Mucosa of descending colon (tissue), 3 donors: Measurements from ENCODE around the gene RNF34. TPM values are rescaled to one million over a fixed set of nuclear protein-coding genes. Genes with fewer than 3 reads are reported as not detected.
A peak's percentile ranks its signal among the peaks of the same experiment; 100 is the strongest.
"Not testable (repeated sequence)": the region's sequence is repeated elsewhere in the genome, so short reads cannot be mapped to it uniquely, and the experiment has no call there.

ENCODE experiments used
- ATAC-seq: fragments of 200-7000 bp; cut with Tn5 transposase; one replicate; pipeline ENCODE4 v1.9.1; 2020; ENCODE audit warnings: mild to moderate bottlenecking, moderate library complexity
- DNase-seq, 3 donors: peaks; one replicate each; pipeline ENCODE4 v3.0.0-alpha.2; 2020
- H3K36me3 ChIP-seq: fragments of 200-600 bp; one replicate; pipeline ENCODE4 v1.8.0; 2021; ENCODE audit warnings: low read depth, mild to moderate bottlenecking
- H3K4me1 ChIP-seq: fragments of 200-600 bp; one replicate; pipeline ENCODE4 v1.8.0; 2021; ENCODE audit warnings: low read depth, mild to moderate bottlenecking
- H3K4me3 ChIP-seq: fragments of 200-600 bp; one replicate; pipeline ENCODE4 v1.8.0; 2021; ENCODE audit warnings: mild to moderate bottlenecking
- H3K9me3 ChIP-seq: fragments of 200-600 bp; one replicate; pipeline ENCODE4 v1.8.0; 2021; ENCODE audit warnings: mild to moderate bottlenecking
- intact Hi-C, 2 donors: fragments of 100-400 bp; cut with DNase I in 1 of 2; cut with micrococcal nuclease in 1 of 2; formaldehyde crosslinking; loops; one replicate each; pipeline versions ENCODE4 v1.11.0 to v1.11.1; 2022; cut with DNase I, micrococcal nuclease
- total RNA-seq, 3 donors: library from RNA; stranded (reverse); fragmentation: NEBNext Ultra II Directional in 2 of 3; extraction: Animal tissue kit (Norgen Biotek cat#: 25700) in 2 of 3; gene quantifications; one replicate each; pipeline versions ENCODE4 v1.2.1 to v1.2.4, GENCODE V29; 2021 to 2023
- TF ChIP-seq, protein P1 (sequence below): fragments of 200-600 bp; IDR thresholded peaks from one replicate; pipeline ENCODE4 v1.8.0; 2022; ENCODE audit warnings: antibody characterized with exemption, mild to moderate bottlenecking
- donor health status: DM: no; HTN: no; CAD: no; lungs with moderate emphysema.
- donor health status: DM: no; HTN: no; CAD: no.
- donor health status: DM: no; HTN: yes; CAD: no.

Gene RNF34
- total RNA-seq, 3 donors from 2014 or later, result 44.4 to 50.8 (median 46.8) TPM

DNA sequence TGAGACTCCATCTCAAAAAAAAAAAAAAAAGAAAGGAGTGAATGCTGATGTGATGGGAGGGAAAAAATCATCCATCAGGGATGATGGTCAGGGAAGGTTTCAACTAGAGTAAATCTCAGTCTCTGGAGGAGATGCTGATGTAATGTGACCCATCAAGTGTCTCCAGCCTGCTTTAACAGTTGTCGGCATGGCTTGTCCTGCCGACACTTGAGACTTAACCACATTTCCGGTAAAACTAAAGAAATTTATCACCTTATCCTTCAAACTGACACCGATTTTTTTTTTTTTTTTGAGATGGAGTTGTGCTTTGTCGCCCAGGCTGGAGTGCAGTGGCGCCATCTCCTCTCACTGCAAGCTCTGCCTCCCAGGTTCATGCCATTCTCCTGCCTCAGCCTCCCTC, 26.2 kb upstream of the RNF34 start:
- H3K4me1 ChIP-seq, result no peaks in the 10 kb centered on the region
- H3K4me3 ChIP-seq, result no peak overlapping the region
- H3K9me3 ChIP-seq, result no peaks in the 10 kb centered on the region
- intact Hi-C loops, result no loop called here
- no peaks in the 10 kb centered on the region for H3K36me3 ChIP-seq
- TF ChIP-seq, protein P1, sequence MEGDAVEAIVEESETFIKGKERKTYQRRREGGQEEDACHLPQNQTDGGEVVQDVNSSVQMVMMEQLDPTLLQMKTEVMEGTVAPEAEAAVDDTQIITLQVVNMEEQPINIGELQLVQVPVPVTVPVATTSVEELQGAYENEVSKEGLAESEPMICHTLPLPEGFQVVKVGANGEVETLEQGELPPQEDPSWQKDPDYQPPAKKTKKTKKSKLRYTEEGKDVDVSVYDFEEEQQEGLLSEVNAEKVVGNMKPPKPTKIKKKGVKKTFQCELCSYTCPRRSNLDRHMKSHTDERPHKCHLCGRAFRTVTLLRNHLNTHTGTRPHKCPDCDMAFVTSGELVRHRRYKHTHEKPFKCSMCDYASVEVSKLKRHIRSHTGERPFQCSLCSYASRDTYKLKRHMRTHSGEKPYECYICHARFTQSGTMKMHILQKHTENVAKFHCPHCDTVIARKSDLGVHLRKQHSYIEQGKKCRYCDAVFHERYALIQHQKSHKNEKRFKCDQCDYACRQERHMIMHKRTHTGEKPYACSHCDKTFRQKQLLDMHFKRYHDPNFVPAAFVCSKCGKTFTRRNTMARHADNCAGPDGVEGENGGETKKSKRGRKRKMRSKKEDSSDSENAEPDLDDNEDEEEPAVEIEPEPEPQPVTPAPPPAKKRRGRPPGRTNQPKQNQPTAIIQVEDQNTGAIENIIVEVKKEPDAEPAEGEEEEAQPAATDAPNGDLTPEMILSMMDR, result no peak
- ATAC-seq (no peak), DNase-seq (no peak)

DNA sequence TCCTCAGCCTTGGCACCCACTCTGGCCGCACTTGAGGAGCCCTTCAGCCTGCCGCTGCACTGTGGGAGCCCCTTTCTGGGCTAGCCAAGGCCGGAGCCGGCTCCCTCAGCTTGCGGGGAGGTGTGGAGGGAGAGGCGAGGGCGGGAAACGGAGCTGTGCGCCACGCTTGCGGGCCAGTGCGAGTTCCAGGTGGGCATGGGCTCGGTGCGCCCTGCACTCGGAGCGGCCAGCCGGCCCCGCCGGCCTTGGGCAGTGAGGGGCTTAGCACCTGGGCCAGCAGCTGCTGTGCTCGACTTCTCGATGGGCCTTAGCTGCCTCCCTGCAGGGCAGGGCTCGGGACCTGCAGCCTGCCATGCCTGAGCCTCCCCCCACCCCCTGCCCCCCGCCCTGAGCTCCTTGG, 25.6 kb upstream of the RNF34 start:
- H3K4me3 ChIP-seq, intact Hi-C loops, H3K36me3 ChIP-seq, DNase-seq, H3K9me3 ChIP-seq, H3K4me1 ChIP-seq, ATAC-seq: not testable (repeated sequence)

DNA sequence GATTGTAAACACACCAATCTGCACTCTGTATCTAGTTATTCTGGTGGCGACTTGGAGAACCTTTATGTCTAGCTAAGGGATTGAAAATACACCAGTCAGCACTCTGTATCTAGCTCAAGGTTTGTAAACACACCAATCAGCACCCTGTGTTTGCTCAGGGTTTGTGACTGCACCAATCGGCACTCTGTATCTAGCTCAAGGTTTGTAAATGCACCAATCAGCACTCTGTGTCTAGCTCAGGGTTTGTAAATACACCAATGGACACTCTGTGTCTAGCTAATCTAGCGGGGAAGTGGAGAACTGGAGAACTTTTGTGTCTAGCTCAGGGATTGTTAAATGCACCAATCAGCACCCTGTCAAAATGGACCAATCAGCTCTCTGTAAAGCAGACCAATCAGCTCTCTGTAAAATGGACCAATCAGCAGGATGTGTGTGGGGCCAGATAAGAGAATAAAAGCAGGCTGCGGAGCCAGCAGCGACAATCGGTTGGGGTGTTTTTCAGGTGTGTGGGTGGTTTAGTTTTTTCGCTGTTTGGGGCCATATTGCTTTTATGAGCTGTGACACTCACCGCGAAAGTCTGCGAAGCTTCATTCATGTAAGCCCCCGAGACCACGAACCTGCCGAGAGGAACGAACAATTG, 24.9 kb upstream of the RNF34 start:
- intact Hi-C loops, H3K4me3 ChIP-seq, DNase-seq, ATAC-seq, H3K9me3 ChIP-seq, H3K36me3 ChIP-seq, H3K4me1 ChIP-seq: not testable (repeated sequence)

DNA sequence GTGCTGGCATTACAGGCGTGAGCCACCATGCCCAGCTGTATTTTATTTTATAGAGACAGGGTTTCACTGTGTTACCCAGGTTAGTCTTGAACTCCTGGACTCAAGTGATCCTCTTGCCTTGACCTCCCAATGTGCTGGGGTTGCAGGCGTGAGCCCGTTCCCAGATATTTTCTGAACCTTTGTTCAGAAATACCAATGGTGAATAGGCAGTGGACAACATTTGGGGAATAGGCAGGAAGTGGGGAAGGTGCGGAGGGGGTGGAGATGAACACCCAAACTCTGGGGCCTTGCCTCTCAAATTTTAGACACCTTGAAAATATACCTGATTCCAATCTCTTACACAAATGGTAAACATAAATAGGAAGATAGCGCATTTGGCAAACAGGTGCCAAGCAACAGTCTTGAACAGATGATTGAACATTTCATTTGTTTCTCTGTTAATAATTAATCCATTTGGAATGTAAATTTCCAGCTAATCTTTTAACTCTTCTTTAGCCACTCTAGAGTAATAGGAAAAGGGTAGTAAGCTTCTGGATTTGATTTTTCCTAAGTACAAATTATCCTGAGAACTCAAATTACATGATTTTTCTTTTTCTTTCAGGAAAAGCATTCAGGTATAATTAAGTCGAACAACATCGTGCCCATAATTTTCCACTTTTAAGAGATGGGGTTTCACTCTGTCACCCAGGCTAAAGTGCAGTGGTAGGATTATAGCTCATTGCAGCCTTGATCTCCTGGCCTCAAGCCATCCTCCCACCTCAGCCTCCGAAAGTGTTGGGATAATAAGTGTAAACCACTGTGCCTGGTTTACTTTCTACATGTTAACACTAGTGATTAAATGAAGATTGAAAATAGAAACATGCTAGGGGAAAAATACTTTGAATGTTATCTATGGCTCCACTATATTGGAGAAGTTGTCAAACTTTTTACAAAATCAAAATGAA, 22.9 kb upstream of the RNF34 start:
- no peak overlapping the region for H3K4me3 ChIP-seq
- TF ChIP-seq, protein P1, result no peak
- intact Hi-C loops, result no loop called here
- H3K9me3 ChIP-seq, result no peaks in the 10 kb centered on the region
- DNase-seq (no peak), ATAC-seq (peak; percentile 49)
- no peaks in the 10 kb centered on the region for H3K4me1 ChIP-seq
- no peaks in the 10 kb centered on the region for H3K36me3 ChIP-seq

DNA sequence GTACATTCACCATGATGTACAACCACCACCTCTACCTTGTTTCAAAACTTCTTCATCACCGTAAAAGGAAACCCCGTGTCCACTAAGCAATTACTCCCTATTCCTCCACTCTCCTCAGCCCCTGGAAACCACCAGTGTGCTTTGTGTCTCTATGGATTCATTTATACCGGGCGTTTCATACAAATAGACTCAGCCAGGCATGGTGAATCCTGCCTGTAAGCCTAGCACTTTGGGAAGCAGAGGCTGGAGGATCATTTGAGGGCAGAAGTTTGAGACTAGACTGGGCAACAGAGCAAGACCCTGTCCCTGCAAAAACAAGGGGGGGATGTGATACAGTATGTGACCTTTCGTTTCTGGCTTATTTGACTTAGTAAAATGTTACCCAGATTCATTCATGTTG, 21.2 kb upstream of the RNF34 start:
- no peaks in the 10 kb centered on the region for H3K4me1 ChIP-seq

DNA sequence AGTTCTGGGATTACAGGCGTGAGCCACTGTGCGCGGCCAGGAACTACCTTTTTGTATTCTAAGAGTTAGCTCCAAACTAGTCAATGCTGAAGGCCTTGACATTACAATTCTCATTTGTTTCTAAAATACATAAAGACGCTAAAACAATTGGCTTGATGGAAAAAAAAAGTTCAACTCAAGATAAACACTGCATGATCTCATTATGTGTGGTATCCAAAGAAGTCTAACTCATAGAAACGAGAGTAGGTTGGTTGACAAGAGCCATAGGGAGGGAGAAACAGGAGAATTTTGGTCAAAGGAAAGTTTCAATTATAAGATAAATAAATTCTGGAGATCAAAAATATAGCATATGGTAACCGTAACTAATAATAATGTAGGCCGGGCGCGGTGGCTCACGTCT, 20.0 kb upstream of the RNF34 start:
- no peak for ATAC-seq
- TF ChIP-seq, protein P1, result no peak
- H3K4me3 ChIP-seq, result no peak overlapping the region
- no peaks in the 10 kb centered on the region for H3K4me1 ChIP-seq
- H3K9me3 ChIP-seq, result no peaks in the 10 kb centered on the region
- H3K36me3 ChIP-seq, result no peaks in the 10 kb centered on the region
- DNase-seq, result no peak
- intact Hi-C loops, result no loop called here

More for the DNA sequence above, 21.2 kb upstream of the RNF34 start:
- ATAC-seq, result no peak
- intact Hi-C loops, result no loop called here
- Histone ChIP-seq H3K36me3 (no peaks in the 10 kb centered on the region), H3K4me3 (no peak overlapping the region), H3K9me3 (no peaks in the 10 kb centered on the region)
- TF ChIP-seq, protein P1, result no peak
- no peak for DNase-seq
